ENCODE measurements around the gene STS. TPM values are rescaled to one million over a fixed set of nuclear protein-coding genes. Genes with fewer than 3 reads are reported as not detected.
A peak's percentile ranks its signal among the peaks of the same experiment; 100 is the strongest.

STS gene
- total RNA-seq, 1 experiment from 2014 or later: 3.3 TPM

- no peaks in the 10 kb centered on the region for H3K9me2 ChIP-seq (ENCODE audit: insufficient read depth)
- H3K36me3 ChIP-seq (ENCODE audit: low read depth): no peaks in the 10 kb centered on the region
- intact Hi-C loops (cut with micrococcal nuclease; ENCODE audit: unreplicated experiment): no loop called here
- ChIA-PET CTCF (no interaction called here), POLR2A (ENCODE audit: unreplicated experiment) (no interaction called here)
- no peaks in the 10 kb centered on the region for H3K27me3 ChIP-seq (ENCODE audit: insufficient read depth, low read depth)
- peaks cover 31% of the 10 kb centered on the region for H3K4me1 ChIP-seq (replicated peaks; ENCODE audit: insufficient read depth)
- peaks cover 23% of the 10 kb centered on the region for H3F3A ChIP-seq (ENCODE audit: insufficient read depth, low read depth)
- H3K9me3 ChIP-seq (ENCODE audit: insufficient read depth, low read depth): no peaks in the 10 kb centered on the region
- BruUV-seq (replicated peaks): no TSS peak
- H3K4me3 ChIP-seq: no peak overlapping the region; the same call in 1 of the 2 replicates
- peak overlapping the region; percentile 85; the same call in 1 of the 2 replicates for H3K4me2 ChIP-seq
- TF ChIP-seq EZH2 (IDR thresholded peaks at IDR 0.05; ENCODE audit: low read depth): no peak
- no peak for TF ChIP-seq CTCF (conservative IDR thresholded peaks at IDR 0.05)
- H3K79me2 ChIP-seq (ENCODE audit: low read depth): peaks cover 50% of the 10 kb centered on the region
- no peak for DNase-seq
- no peak overlapping the region for H3K27ac ChIP-seq
- no peak overlapping the region for H2AFZ ChIP-seq
- no peaks in the 10 kb centered on the region for H4K20me1 ChIP-seq (ENCODE audit: insufficient read depth)
Observed at GRCh38 chrX:7149411-7149810, 1.9 kb downstream of the STS start.

- peaks cover 24% of the 10 kb centered on the region for H3K4me1 ChIP-seq (replicated peaks; ENCODE audit: insufficient read depth)
- intact Hi-C loops (cut with micrococcal nuclease; ENCODE audit: unreplicated experiment): no loop called here
- TF ChIP-seq CTCF (conservative IDR thresholded peaks at IDR 0.05): no peak
- no peak for TF ChIP-seq EZH2 (IDR thresholded peaks at IDR 0.05; ENCODE audit: low read depth)
- no peak overlapping the region for H3K4me2 ChIP-seq
- DNase-seq: no peak
- BruUV-seq (replicated peaks): no TSS peak
- no peaks in the 10 kb centered on the region for H3K9me2 ChIP-seq (ENCODE audit: insufficient read depth)
- peaks cover 21% of the 10 kb centered on the region for H3K79me2 ChIP-seq (ENCODE audit: low read depth)
- H4K20me1 ChIP-seq (ENCODE audit: insufficient read depth): no peaks in the 10 kb centered on the region
- ChIA-PET POLR2A (ENCODE audit: unreplicated experiment) (no interaction called here), CTCF (no interaction called here)
- no peaks in the 10 kb centered on the region for H3K36me3 ChIP-seq (ENCODE audit: low read depth)
- no peaks in the 10 kb centered on the region for H3K27me3 ChIP-seq (ENCODE audit: insufficient read depth, low read depth)
- no peak overlapping the region for H3K4me3 ChIP-seq
- no peak overlapping the region for H3K27ac ChIP-seq
- H3K9me3 ChIP-seq (ENCODE audit: insufficient read depth, low read depth): no peaks in the 10 kb centered on the region
- peaks cover 3% of the 10 kb centered on the region; the same call in 1 of the 2 replicates for H3F3A ChIP-seq (ENCODE audit: insufficient read depth, low read depth)
- H2AFZ ChIP-seq: no peak overlapping the region
Observed at GRCh38 chrX:7153231-7153630, 5.7 kb downstream of the STS start.

GRCh38 chrX:7154041-7154597 lies 6.6 kb downstream of the STS start:
- Histone ChIP-seq H3K4me1 (replicated peaks; ENCODE audit: insufficient read depth) (peaks cover 32% of the 10 kb centered on the region), H3F3A (ENCODE audit: insufficient read depth, low read depth) (peaks cover 12% of the 10 kb centered on the region), H3K9me3 (ENCODE audit: insufficient read depth, low read depth) (no peaks in the 10 kb centered on the region), H3K79me2 (ENCODE audit: low read depth) (peaks cover 12% of the 10 kb centered on the region), H4K20me1 (ENCODE audit: insufficient read depth) (no peaks in the 10 kb centered on the region), H3K4me2 (no peak overlapping the region), H3K36me3 (ENCODE audit: low read depth) (no peaks in the 10 kb centered on the region), H3K4me3 (no peak overlapping the region), H3K27me3 (ENCODE audit: insufficient read depth, low read depth) (no peaks in the 10 kb centered on the region), H2AFZ (no peak overlapping the region), H3K9me2 (ENCODE audit: insufficient read depth) (no peaks in the 10 kb centered on the region), H3K27ac (no peak overlapping the region)
- DNase-seq: peak in 1 of 2 experiments; percentile 53
- CTCF ChIA-PET: no interaction called here
- TF ChIP-seq EZH2 (IDR thresholded peaks at IDR 0.05; ENCODE audit: low read depth) (no peak), CTCF (conservative IDR thresholded peaks at IDR 0.05) (no peak)
- POLR2A ChIA-PET (ENCODE audit: unreplicated experiment): no interaction called here
- BruUV-seq (replicated peaks): no TSS peak
- intact Hi-C loops (cut with micrococcal nuclease; ENCODE audit: unreplicated experiment): no loop called here

Data from PC-9 (cell line).